GM11168 (cell line): Measurements from ENCODE around the gene FBXL7.

Experiments used
- in situ Hi-C: fragments of 300-500 bp; cut with MboI; formaldehyde crosslinking; loops from one replicate; pipeline ENCODE4 v1.12.0; 2022; ENCODE audit warnings: low sequenced_read_pairs; ENCODE audit not compliant: unreplicated experiment

FBXL7 gene

DNA sequence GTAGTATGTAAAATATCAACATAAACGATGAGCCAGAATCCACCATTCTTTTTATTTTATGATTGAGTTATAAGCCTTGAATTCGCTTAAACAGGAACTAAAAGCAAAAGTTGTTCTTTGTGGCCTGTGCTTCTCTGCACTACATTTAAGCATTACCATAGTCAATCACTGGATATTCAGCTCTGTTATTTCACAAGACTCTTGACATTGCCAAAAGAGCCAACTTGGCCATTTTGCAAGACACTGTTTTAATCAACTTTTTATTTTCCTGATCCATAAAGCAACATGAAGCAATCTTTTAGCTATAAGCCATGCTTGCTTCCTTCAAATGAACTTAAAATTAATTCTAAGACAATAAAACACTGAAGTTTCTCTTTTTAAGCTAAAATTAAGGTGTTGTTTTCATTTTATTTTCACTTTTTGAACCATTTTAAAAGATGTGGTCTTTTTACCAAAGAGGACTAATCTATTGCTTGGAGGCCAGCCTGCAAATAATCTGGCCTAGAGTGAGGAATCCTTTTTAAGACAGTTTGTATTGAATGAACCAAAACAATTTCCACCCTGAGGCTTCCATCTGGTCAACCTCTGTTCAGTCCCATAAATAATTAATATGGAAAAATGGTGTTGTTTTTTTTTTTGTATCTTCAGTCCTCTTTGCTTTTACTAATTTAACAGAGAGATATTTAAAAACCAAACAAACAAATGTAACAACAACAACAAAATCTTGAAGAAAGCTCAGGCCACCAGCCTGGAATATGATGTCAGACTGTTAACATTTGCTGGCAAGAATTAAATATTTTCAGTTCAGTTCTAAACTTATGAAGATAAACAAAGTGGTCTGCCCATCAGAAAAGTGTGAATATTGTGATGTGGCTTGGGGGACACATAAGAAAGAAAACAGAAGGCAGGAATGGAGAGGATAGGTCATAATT is 405.2 kb downstream of the FBXL7 start:
- in situ Hi-C loops: no loop called here

DNA sequence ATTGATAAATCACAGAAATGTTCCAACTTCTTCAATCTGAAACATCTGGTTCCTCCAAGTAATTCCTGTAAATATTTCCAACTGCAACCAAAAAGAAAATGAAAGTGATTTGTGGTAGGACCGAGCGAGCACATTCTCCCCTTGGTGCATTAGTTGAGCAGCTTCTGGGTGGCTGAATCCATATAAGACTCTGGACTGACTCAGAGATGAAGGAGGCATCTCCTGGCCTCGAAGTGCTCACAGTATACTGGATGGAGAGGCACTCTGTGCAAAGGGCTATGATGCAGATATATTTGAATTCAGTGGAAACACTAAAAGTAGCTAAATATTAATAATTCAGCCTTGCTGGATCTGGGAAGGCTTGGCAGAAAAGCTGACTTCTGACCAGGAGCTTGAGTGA is 414.7 kb downstream of the FBXL7 start:
- in situ Hi-C loops: no loop called here

DNA sequence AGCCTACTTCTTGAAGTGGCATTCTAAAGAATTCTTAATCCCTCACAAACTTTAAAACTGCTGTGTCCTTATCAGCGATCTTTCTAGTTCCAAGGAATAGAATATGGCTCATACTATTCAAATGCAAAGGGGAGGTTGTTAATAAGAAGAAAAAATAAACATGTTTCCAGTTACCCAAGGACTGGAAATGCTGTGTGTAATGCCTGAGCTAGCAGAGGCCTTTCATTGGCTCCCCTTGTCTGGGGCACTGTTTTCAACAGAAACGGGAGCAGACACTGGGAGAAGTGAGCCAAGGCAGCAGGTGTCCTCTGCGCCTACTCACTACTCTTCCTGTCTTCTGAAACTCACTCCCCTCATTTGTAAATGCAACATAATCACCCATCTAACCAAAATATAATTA is 426.6 kb downstream of the FBXL7 start:
- in situ Hi-C loops: no loop called here

DNA sequence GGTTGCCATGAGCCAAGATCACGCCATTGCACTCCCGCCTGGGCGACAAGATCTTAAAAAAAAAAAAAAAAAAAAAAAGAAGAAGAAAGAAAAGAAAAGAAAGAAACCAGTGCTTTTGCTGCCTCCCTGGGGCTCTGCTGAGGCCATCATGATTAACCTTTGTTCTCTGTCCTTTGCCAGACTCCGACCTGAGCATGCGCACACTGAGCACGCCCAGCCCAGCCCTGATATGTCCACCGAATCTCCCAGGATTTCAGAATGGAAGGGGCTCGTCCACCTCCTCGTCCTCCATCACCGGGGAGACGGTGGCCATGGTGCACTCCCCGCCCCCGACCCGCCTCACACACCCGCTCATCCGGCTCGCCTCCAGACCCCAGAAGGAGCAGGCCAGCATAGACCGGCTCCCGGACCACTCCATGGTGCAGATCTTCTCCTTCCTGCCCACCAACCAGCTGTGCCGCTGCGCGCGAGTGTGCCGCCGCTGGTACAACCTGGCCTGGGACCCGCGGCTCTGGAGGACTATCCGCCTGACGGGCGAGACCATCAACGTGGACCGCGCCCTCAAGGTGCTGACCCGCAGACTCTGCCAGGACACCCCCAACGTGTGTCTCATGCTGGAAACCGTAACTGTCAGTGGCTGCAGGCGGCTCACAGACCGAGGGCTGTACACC is 427.9 kb downstream of the FBXL7 start:
- in situ Hi-C loops: no loop called here

DNA sequence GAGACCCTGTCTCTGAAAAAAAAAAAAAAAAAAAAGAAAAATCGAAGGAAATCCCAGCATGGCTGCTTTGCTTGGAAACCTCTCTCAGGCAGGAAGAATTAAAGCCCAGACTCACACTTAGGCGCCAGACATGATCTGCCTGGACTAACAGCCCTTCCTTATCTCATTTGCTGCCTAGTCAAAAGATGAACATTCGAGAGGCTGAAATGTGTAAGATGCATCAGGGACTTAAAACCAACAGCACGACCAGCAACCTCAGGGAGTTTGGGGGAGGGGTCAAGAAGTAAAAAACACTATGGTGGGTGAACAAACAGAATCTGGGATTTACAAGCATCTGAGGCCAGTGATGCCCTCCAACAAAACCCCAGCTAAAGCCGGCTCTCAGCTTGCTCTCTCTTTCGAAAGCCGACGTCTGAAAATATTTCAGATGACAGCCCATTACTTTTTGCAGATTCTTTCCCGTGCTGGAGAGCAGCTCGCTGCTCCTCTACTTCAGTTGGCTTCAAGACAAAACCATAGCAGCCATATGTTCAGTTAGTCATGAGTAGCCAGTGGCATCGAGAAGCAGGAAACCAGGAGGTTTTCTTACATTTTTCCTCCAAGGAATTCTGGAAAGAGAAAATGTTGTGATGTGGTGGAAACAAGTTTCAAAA is 429.8 kb downstream of the FBXL7 start:
- in situ Hi-C loops: no loop called here

DNA sequence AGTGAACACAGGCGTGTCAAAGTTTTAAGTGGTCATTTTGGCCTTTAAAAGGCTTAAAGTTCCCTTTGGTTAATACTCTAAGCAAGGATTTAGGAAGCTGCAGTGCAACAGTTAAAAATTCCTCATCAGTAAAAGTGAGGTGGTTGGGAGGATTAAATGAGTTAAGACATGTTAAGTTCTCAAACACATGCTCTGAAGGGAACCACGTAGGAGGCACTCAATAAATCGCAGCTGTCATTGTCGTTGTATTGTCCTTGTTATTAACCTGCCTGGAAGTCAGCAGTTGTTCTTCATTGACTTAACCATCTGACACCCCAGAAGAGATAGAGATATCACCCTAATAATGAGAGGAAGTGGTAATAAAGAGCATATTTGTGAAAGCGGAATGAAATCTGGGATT is 432.1 kb downstream of the FBXL7 start:
- in situ Hi-C loops: no loop called here

DNA sequence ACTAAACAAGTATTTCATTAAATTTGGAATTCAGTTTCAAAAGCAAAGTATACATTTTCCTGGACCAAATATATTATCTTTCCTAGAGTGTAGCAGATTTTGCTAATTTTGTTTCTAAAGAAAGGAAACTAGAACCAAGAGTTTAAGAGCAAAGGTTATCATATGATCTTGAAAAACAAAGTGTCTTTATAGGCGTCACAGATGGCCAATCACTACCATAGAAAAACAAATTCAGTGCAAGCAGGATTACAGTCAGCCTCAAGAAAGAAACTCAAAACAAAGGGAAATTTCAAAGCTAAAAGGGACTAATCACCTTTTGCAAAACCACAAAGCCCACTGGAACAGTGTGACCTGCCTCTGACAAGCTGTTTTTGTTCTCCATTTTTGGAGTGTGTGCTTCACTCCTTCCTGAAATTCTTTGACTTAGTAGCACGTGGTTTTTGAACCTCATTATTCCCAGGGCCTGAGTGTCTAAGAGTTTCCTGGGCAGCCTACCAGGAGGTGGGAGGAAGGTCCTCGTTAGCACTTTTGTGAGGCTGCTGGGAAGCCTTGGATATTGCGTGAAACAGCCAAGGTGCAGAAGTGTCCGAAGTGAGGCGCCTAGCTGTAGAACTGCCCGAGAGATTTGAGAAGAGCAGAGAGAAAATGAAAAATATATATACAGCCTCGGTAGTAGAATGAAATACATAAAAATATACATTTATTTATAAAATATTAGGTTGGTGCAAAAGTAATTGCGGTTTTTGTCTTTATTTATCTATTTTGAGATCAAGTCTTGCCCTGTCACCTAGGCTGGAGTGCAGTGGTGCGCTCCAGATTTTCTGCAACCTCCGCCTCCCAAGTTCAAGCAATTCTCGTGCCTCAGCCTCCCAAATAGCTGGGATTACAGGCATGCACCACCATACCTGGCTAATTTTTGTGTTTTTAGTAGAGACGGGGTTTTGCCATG is 433.6 kb downstream of the FBXL7 start:
- in situ Hi-C loops: no loop called here

DNA sequence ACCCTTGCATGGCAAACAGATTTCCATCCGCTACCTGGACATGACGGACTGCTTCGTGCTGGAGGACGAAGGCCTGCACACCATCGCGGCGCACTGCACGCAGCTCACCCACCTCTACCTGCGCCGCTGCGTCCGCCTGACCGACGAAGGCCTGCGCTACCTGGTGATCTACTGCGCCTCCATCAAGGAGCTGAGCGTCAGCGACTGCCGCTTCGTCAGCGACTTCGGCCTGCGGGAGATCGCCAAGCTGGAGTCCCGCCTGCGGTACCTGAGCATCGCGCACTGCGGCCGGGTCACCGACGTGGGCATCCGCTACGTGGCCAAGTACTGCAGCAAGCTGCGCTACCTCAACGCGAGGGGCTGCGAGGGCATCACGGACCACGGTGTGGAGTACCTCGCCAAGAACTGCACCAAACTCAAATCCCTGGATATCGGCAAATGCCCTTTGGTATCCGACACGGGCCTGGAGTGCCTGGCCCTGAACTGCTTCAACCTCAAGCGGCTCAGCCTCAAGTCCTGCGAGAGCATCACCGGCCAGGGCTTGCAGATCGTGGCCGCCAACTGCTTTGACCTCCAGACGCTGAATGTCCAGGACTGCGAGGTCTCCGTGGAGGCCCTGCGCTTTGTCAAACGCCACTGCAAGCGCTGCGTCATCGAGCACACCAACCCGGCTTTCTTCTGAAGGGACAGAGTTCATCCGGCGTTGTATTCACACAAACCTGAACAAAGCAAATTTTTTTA is 436.7 kb downstream of the FBXL7 start:
- in situ Hi-C loops: no loop called here

DNA sequence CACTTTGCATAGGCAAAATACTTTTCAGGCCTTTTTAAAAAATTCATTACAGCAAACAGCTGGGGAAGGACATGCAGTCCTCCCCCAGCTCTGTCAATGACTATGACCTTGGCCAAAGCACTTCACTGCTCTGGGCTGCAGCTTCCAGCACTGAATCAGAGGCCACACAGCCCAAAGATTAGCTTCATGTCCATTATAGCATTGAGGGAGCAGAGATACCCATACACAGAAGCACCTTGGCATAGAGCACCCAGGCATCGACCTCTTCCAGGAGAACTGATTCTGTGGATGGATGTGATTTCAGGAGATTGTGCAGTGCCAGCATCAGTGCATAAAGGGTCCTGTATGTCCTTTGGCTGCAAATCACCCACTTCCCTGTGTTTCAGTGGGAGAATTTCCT is 437.7 kb downstream of the FBXL7 start:
- in situ Hi-C loops: no loop called here

DNA sequence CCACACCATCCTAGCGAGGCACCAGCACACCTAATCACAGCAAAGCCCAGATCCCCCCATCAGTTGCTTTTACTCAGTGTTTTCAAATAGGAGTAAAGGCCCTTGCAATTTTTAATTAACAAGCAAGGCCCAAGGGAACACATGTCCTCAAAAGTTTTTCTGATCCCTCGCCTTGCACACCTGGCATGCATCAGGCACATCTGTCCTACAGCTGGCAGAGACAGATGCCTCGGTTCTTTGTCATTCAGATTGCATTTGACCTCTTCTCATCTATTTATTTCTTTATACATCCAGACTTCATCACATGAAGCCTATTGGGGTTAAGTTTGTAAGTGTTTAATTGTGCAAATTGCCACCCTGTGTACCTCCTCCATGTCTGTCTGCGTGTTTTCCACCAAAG is 438.2 kb downstream of the FBXL7 start:
- in situ Hi-C loops: no loop called here

DNA sequence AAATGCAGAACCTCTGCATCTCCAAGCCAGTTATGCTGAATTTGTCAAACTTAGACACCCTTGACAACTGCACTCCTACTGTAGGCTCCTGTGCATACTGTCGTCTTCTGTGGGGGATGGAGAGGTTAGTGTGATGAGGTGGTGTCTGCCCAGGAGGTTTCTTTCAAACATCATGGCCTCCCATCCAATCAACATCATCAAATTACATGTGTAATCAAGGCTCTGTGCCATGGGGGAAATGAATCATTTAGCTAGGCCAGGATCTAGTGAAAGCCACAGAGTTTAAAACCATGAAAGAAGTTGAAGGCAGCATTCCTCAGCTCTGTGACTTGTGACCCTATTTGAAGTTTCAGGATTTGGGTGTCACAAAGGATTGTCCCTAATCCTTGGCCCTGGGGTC is 439.0 kb downstream of the FBXL7 start:
- in situ Hi-C loops: no loop called here

DNA sequence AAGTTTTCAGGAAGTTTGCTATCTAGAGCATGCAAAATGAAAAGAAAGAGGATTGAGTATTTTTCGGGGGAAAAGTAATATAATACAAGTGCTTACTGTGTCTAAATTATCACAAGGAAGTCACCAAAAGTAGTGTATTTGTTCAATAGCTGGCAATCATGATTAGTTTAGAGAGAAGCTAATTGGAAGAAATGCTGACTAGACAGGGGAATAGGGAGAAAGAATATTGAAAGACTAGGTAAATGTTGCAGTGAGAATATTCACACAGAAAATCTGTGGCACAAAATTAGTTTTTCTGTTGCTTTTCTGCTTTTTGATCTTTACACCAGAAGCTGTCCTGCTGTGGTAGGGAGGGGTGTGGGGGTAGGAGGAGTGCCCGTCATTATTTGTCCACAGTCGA is 440.9 kb downstream of the FBXL7 start:
- in situ Hi-C loops: no loop called here

DNA sequence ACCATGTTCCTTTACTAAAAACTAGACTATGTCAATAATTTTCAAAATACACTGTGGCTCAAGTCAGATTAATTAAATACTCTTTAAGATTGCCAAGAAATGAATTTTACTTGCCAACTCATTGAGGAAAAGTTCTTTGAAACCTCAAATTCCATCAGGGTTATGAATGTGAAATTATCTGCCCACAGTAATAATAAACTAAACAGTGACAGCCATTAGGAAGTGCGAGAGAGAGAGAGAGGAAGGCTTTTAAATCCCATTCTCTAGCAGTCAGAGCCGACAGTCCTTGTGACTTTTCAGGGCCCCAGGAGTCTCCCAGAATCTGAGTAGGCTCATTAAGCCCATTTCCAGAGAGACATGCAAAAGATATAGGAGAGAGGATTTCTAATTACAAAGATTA is 443.5 kb downstream of the FBXL7 start:
- in situ Hi-C loops: no loop called here

DNA sequence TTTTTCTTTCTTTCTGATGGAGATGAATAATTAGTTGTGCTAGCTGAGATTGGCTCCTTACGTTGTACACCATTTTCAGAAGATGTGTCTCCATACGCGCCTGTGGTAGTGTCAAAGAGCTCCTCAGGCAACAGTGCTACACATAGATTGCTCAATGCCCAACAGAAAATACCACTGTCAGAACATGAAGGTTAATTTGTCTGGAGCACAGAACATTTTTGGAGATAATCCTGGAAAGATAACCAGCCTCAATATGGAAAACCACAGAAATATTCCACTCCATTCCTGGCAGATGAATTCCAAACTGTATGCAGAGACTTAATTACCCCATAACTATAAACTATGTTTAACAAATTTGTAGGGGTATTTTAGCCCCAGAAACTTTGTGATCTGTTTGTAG is 446.0 kb downstream of the FBXL7 start:
- in situ Hi-C loops: no loop called here

DNA sequence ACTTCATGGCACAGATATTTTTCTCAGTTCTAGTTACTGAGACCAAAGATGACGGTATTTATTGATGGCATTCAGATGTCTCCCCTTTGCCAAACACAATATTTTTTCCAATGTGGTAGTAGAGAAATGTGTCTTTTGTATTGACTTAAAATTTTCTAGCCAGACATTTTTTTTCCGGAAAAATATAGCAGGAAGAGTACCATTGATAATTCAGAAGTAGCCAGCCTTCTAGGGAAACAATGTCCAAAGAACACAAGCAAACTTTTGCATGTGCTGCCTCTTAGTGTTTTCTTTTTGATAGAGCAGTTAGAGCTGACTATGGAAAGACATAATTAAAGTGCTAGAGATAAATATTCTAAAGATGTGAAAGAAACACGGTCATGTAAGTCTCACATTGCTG is 448.2 kb downstream of the FBXL7 start:
- in situ Hi-C loops: no loop called here

DNA sequence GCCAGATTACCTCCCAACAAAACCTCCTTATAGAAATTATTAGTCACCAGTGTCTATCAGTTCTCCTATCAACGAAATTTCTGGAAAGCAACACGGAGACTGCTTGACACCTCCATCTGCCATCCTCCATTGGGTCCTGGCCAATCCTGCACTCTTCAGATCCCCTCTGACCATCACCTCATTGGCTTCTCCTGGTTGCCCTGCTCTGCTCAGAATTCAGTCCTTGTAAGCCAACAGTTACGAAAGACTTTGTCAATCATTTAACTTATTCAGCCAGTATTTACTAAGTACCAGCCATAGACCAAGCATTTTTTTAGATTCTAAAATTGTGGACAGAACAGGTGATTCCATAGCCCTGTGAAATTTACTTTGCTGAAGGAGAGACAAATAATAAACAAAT is 451.1 kb downstream of the FBXL7 start:
- in situ Hi-C loops: no loop called here

DNA sequence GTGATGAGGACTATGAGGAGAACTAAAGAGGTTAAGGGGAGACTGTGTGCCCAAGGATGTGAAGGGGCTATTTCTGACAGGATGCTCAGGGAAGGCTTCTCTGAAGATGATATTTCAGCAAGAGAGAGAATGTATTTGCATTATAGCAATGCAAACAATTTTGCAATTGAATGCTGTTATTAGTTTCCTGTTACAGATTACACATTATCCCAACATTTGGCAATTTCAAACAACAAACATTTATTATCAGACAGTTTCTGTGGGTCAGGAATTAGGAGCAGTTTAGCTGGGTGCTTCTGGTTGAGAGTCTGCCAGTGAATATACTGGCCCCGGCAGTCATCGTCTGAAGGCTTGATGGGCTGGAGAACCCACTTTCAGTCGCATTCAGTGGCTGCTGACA is 451.6 kb downstream of the FBXL7 start:
- in situ Hi-C loops: no loop called here

DNA sequence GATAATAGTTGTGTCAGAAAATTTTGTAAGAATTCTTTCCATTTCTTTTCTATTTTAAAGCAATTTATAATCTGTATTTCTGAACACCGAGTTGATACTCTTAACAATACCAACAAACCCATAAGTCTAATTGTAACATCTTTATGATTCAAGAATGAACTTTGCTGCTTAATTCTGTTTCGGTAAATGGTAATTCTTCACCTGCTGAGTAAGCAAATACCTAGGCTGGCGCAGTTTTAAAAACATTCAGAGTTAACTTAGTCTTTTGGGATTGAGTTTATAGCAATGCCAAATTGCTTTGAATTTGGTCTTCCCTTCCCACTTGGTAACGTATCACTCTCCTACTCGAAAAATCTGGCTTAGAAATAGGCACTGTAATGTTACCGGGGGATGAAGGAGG is 456.6 kb downstream of the FBXL7 start:
- in situ Hi-C loops: no loop called here

DNA sequence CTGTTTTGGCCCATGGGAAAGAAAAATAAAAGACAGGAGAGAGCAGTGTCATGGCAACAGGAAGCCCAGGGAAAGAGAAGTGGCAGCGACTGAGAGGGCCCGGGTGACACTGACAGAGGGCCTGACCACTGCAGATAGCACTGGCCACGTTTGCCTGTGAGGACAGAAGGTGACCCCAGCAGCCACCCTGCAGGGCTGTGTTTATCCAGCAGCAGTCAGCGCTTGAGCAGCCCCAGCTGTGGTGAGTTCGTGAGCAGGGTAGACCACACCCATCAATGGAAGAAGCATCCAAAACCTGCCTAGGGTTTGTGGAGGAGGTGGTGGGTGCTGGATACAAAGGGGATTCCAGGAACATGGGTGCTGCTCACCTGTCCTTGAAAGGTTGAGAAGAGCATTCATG is 457.1 kb downstream of the FBXL7 start:
- in situ Hi-C loops: no loop called here
